Smooth muscle cell (in vitro differentiated cells): ENCODE results near the gene DCHS2. TPM values are rescaled to one million over a fixed set of nuclear protein-coding genes. Genes with fewer than 3 reads are reported as not detected.

Source experiments
- DNase-seq: peaks from one replicate; lab custom pipeline; 2025; ENCODE audit not compliant: unreplicated experiment; lab: John Stamatoyannopoulos, UW
- H2AFZ ChIP-seq: fragments of 200-600 bp; sonication (generic); 2 replicates; pipeline ENCODE4 v1.6.0; 2016; ENCODE audit warnings: antibody characterized with exemption, low read depth, mild to moderate bottlenecking
- H3F3A ChIP-seq: fragments of 200-600 bp; sonication (generic); 2 replicates; pipeline ENCODE4 v1.6.0; 2017; ENCODE audit warnings: antibody characterized with exemption, low read depth
- H3K27ac ChIP-seq: fragments of 200-600 bp; sonication (generic); 2 replicates; pipeline ENCODE4 v1.5.1; 2016; ENCODE audit warnings: low read depth, mild to moderate bottlenecking
- H3K27me3 ChIP-seq: fragments of 200-600 bp; sonication (generic); 2 replicates; pipeline ENCODE4 v1.6.1; 2016; ENCODE audit warnings: low read depth, mild to moderate bottlenecking
- H3K36me3 ChIP-seq: fragments of 200-600 bp; sonication (generic); 2 replicates; pipeline ENCODE4 v1.5.1; 2016; ENCODE audit warnings: low read depth
- H3K4me1 ChIP-seq: fragments of 200-600 bp; sonication (generic); 2 replicates; pipeline ENCODE4 v1.5.1; 2016; ENCODE audit warnings: low read depth
- H3K4me2 ChIP-seq: fragments of 200-600 bp; sonication (generic); 2 replicates; pipeline ENCODE4 v1.6.0; 2016; ENCODE audit warnings: mild to moderate bottlenecking
- H3K4me3 ChIP-seq: fragments of 200-600 bp; sonication (generic); 2 replicates; pipeline ENCODE4 v1.5.1; 2016; ENCODE audit warnings: mild to moderate bottlenecking
- H3K79me2 ChIP-seq: fragments of 200-600 bp; sonication (generic); 2 replicates; pipeline ENCODE4 v1.6.0; 2016; ENCODE audit warnings: low read depth, mild to moderate bottlenecking
- H3K9ac ChIP-seq: fragments of 200-600 bp; sonication (generic); 2 replicates; pipeline ENCODE4 v1.6.0; 2016; ENCODE audit warnings: low read depth
- H3K9me3 ChIP-seq: fragments of 200-600 bp; sonication (generic); replicated peaks from 2 replicates; pipeline ENCODE4 v1.5.1; 2016; ENCODE audit warnings: low read depth
- H4K20me1 ChIP-seq: fragments of 200-600 bp; sonication (generic); 2 replicates; pipeline ENCODE4 v1.6.0; 2016; ENCODE audit warnings: low read depth
- WGBS: methylation state at CpG from one replicate; pipeline ENCODE4 v1.1.7; 2016; ENCODE audit warnings: low lambda C conversion rate; 5-methylcytosine and 5-hydroxymethylcytosine counted together
- polyA plus RNA-seq: library from polyadenylated mRNA; unstranded; fragments of >200 nt; fragmentation: Nextera tagmentation; extraction: Ambion mirVana; gene quantifications from 2 replicates; pipeline ENCODE4 v1.2.1, GENCODE V29; 2016
- total RNA-seq: library from RNA; depleted of rRNA; stranded (reverse); fragments of >200 nt; gene quantifications from 2 replicates; pipeline ENCODE4 v1.2.3, GENCODE V29; 2014
- TF ChIP-seq, protein P1 (sequence below): fragments of 200-600 bp; sonication (generic); IDR thresholded peaks from 2 replicates; pipeline ENCODE4 v1.5.1; 2017; ENCODE audit warnings: borderline replicate concordance, mild to moderate bottlenecking, antibody characterized with exemption; ENCODE audit not compliant: insufficient read depth, poor library complexity, severe bottlenecking

DCHS2 gene
- total and polyA plus RNA-seq, 2 experiments from 2014 or later, result 0.45 to 1.3 TPM

DNA sequence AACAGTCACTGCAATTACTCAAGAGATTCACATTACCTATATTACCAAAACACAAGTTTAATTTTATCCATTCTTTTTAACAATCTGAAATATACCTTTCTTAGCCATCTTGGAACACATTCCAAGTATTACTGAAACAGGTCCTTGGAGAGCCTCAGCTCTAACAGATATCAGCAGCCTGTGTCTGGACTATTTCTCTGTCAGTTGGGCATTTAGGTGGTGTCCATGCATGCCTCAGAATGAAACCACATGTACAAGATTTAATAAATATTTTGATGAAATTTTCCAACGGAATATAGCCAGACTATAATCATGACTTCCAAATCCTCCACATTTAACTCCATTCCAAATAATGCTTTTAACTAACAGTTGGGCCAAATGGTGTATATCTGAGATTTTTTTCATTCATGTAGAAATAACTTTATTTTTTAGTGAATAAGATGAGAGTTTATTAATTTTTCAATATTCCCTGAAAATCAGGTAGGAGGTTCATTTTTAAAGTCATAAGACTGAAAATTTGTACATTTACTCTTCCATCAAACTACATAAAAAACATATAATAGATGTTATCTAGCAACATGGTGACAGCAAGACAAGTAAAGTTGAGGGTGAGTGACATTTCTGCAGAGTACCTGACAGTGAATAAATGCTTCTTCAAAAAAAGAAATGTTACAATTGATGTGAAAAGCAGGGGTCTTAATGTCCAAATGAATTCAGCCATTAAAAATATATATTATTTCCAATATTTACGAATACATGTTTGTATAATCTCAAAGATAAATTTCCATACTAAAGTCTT is 174.2 kb downstream of the DCHS2 start:
- Histone ChIP-seq H3K27ac (no peak overlapping the region), H4K20me1 (no peaks in the 10 kb centered on the region), H3K4me3 (no peak overlapping the region), H3K27me3 (no peaks in the 10 kb centered on the region), H3K4me2 (no peak overlapping the region), H3K4me1 (peaks cover 14% of the 10 kb centered on the region), H3K9ac (no peak overlapping the region), H3K9me3 (peaks cover 4% of the 10 kb centered on the region), H2AFZ (no peak overlapping the region), H3F3A (no peaks in the 10 kb centered on the region), H3K79me2 (no peaks in the 10 kb centered on the region), H3K36me3 (no peaks in the 10 kb centered on the region)
- TF ChIP-seq, protein P1, sequence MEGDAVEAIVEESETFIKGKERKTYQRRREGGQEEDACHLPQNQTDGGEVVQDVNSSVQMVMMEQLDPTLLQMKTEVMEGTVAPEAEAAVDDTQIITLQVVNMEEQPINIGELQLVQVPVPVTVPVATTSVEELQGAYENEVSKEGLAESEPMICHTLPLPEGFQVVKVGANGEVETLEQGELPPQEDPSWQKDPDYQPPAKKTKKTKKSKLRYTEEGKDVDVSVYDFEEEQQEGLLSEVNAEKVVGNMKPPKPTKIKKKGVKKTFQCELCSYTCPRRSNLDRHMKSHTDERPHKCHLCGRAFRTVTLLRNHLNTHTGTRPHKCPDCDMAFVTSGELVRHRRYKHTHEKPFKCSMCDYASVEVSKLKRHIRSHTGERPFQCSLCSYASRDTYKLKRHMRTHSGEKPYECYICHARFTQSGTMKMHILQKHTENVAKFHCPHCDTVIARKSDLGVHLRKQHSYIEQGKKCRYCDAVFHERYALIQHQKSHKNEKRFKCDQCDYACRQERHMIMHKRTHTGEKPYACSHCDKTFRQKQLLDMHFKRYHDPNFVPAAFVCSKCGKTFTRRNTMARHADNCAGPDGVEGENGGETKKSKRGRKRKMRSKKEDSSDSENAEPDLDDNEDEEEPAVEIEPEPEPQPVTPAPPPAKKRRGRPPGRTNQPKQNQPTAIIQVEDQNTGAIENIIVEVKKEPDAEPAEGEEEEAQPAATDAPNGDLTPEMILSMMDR, result no peak
- 82% methylated on average over 2 of the region's 2 CpGs for WGBS
- DNase-seq, result no peak

DNA sequence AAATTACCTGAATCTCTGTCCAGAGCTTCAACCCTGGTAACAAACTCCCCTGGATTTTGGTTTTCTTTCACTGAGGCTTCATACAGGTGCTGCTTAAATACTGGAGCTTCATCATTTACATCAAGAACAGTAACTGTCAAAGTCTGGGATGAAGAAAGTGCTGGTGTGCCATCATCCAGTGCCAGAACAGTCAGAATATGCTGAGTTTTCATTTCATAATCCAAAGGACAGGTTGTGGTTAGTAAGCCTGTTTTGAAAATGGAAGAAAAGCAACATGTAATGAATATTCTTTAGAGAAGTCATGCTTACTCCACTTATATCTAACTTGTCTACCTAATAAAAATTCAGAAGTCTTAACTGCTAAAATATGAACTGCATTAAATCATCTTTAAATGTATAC is 175.9 kb downstream of the DCHS2 start:
- DNase-seq, result no peak
- TF ChIP-seq, protein P1, result no peak
- Histone ChIP-seq H3K27ac (no peak overlapping the region), H3F3A (no peaks in the 10 kb centered on the region), H3K4me1 (peaks cover 14% of the 10 kb centered on the region), H3K4me3 (no peak overlapping the region), H3K9me3 (peaks cover 4% of the 10 kb centered on the region), H4K20me1 (no peaks in the 10 kb centered on the region), H3K36me3 (no peaks in the 10 kb centered on the region), H3K9ac (no peak overlapping the region), H3K79me2 (no peaks in the 10 kb centered on the region), H2AFZ (no peak overlapping the region), H3K27me3 (no peaks in the 10 kb centered on the region), H3K4me2 (no peak overlapping the region)

DNA sequence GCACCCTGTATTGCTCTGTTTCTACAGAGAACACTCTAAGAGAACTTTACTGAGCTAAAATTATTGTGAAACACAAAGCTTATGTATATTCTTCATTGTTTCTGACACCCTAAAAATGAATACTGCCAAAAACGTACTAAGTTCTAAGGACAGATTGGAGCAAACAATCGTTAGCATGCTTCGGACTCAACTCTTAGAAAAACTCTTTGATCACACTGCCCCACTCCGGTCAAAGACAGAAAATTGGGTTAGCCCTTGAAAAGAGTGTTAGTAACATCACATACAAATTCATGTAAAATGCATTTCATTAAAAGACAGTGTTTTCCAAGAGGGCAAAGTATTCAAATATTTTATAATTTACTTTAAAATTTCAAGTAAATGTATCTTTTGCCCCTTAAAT is 177.4 kb downstream of the DCHS2 start:
- no peak overlapping the region for H3K4me2 ChIP-seq
- no peak overlapping the region for H3K27ac ChIP-seq
- H3K9ac ChIP-seq, result no peak overlapping the region
- no peak overlapping the region for H3K4me3 ChIP-seq
- no peak for DNase-seq
- no peaks in the 10 kb centered on the region for H3F3A ChIP-seq
- no peaks in the 10 kb centered on the region for H3K27me3 ChIP-seq
- TF ChIP-seq, protein P1, result peak; percentile 19
- H3K79me2 ChIP-seq, result no peaks in the 10 kb centered on the region
- H3K9me3 ChIP-seq, result peaks cover 4% of the 10 kb centered on the region
- peaks cover 14% of the 10 kb centered on the region for H3K4me1 ChIP-seq
- no peaks in the 10 kb centered on the region for H4K20me1 ChIP-seq
- H2AFZ ChIP-seq, result no peak overlapping the region
- no peaks in the 10 kb centered on the region for H3K36me3 ChIP-seq
- WGBS, result 62% methylated on average over 4 of the region's 4 CpGs
